H1 (cell line): ENCODE data around the gene TGM1. TPM values are rescaled to one million over a fixed set of nuclear protein-coding genes. Genes with fewer than 3 reads are reported as not detected.

ENCODE experiments used
- CTCF ChIA-PET: fragments of 300-600 bp; sonication (Branson Sonifier 250); formaldehyde crosslinking; loops from one replicate; lab custom pipeline; 2021; ENCODE audit not compliant: partially characterized antibody; lab: Charles Lee
- POLR2A ChIA-PET: fragments of 300-600 bp; sonication (Branson Sonifier 250); formaldehyde crosslinking; loops from one replicate; lab custom pipeline; 2021; ENCODE audit warnings: inconsistent platforms; ENCODE audit not compliant: partially characterized antibody; lab: Charles Lee
- DNase-seq, 2 experiments: peaks; one replicate each; pipeline versions ENCODE4 v3.0.0 to v3.0.0-alpha.2; 2010 to 2022; ENCODE audit warnings: low spot score in 2 of 2, low read depth in 1 of 2, mixed read lengths in 1 of 2
- FAIRE-seq: peaks from 2 replicates; lab custom pipeline; 2011; peaks lifted over from hg19 to GRCh38; lab: Jason Lieb, UNC
- H2AFZ ChIP-seq: 2 replicates; pipeline ENCODE4 v1.8.1; 2012; ENCODE audit warnings: low read length, inconsistent platforms
- H2AK5ac ChIP-seq: 2 replicates; pipeline ENCODE4 v1.6.1; 2013; ENCODE audit warnings: low read depth, low read length
- H2BK120ac ChIP-seq: replicated peaks from 2 replicates; pipeline ENCODE3; 2013; ENCODE audit warnings: low read depth, low read length, inconsistent platforms
- H2BK12ac ChIP-seq: 2 replicates; pipeline ENCODE4 v1.6.1; 2013; ENCODE audit warnings: low read depth, low read length
- H2BK15ac ChIP-seq: 2 replicates; pipeline ENCODE4 v1.6.1; 2013; ENCODE audit warnings: low read length
- H2BK20ac ChIP-seq: 2 replicates; pipeline ENCODE4 v1.6.1; 2013; ENCODE audit warnings: low read length
- H2BK5ac ChIP-seq: 2 replicates; pipeline ENCODE4 v1.6.1; 2013; ENCODE audit warnings: low read depth, low read length
- H3K14ac ChIP-seq: 2 replicates; pipeline ENCODE4 v1.6.1; 2013; ENCODE audit warnings: inconsistent platforms; ENCODE audit not compliant: insufficient read length
- H3K18ac ChIP-seq: 2 replicates; pipeline ENCODE4 v1.6.1; 2013; ENCODE audit warnings: low read length; ENCODE audit errors: extremely low read depth
- H3K23ac ChIP-seq: 2 replicates; pipeline ENCODE4 v1.6.1; 2013; ENCODE audit warnings: inconsistent platforms; ENCODE audit not compliant: insufficient read length
- H3K23me2 ChIP-seq: 2 replicates; pipeline ENCODE4 v1.6.1; 2013; ENCODE audit warnings: low read depth, low read length
- H3K27ac ChIP-seq: 2 replicates; pipeline ENCODE4 v1.6.1; 2011; ENCODE audit warnings: low read depth, low read length, inconsistent platforms
- H3K27me3 ChIP-seq, 4 experiments: replicated peaks in 1 of 4; 1 replicate in 1 of 4; 2 replicates in 3 of 4; pipeline versions ENCODE4 v1.6.1 to v1.8.1; 2011 to 2013; ENCODE audit warnings: low read length in 3 of 4, mild to moderate bottlenecking in 3 of 4, inconsistent platforms in 2 of 4, mixed read lengths in 2 of 4, moderate library complexity in 1 of 4; ENCODE audit not compliant: control insufficient read depth in 3 of 4, insufficient read depth in 3 of 4; ENCODE audit errors: extremely low read depth in 1 of 4
- H3K36me3 ChIP-seq, 4 experiments: 2 replicates each; pipeline versions ENCODE4 v1.6.1 to v1.8.1; 2011 to 2013; ENCODE audit warnings: mild to moderate bottlenecking in 4 of 4, low read length in 3 of 4, moderate library complexity in 2 of 4, control low read depth in 1 of 4, inconsistent platforms in 1 of 4; ENCODE audit not compliant: insufficient read depth in 4 of 4, control insufficient read depth in 2 of 4
- H3K4ac ChIP-seq: replicated peaks from 2 replicates; pipeline ENCODE3; 2013; ENCODE audit warnings: low read length, low read depth, mixed read lengths, inconsistent platforms; ENCODE audit not compliant: insufficient read length
- H3K4me1 ChIP-seq, 4 experiments: replicated peaks in 1 of 4; 1 replicate in 1 of 4; 2 replicates in 3 of 4; pipeline versions ENCODE4 v1.6.1 to v1.8.1; 2011 to 2013; ENCODE audit warnings: low read length in 3 of 4, inconsistent platforms in 2 of 4, mixed read lengths in 1 of 4; ENCODE audit not compliant: insufficient read depth in 4 of 4, control insufficient read depth in 3 of 4
- H3K4me2 ChIP-seq, 2 experiments: 2 replicates each; pipeline versions ENCODE4 v1.6.1 to v1.8.1; 2011 to 2013; ENCODE audit warnings: low read depth in 2 of 2, low read length in 2 of 2, control low read depth in 1 of 2, inconsistent platforms in 1 of 2, mild to moderate bottlenecking in 1 of 2; ENCODE audit not compliant: insufficient read depth in 1 of 2
- H3K4me3 ChIP-seq, 4 experiments: fragments of 200-600, 300-600 bp in 1 of 4; sonication (generic), shearing (Covaris generic), sonication (Bioruptor Twin) in 1 of 4; 2 replicates each; pipeline versions ENCODE4 v1.5.1 to v1.8.1; 2011 to 2016; ENCODE audit warnings: low read length in 4 of 4, low read depth in 3 of 4, control low read depth in 2 of 4, inconsistent platforms in 2 of 4, mild to moderate bottlenecking in 2 of 4, mixed read lengths in 1 of 4, moderate library complexity in 1 of 4; ENCODE audit not compliant: insufficient read depth in 2 of 4; ENCODE audit errors: extremely low read depth in 1 of 4
- H3K56ac ChIP-seq: replicated peaks from 2 replicates; pipeline ENCODE3; 2013; ENCODE audit warnings: low read depth, mild to moderate bottlenecking, mixed read lengths, low read length, inconsistent platforms; ENCODE audit not compliant: insufficient read length
- H3K79me1 ChIP-seq: 2 replicates; pipeline ENCODE4 v1.6.1; 2013; ENCODE audit warnings: low read depth, low read length, control low read depth
- H3K79me2 ChIP-seq, 2 experiments: 2 replicates each; pipeline versions ENCODE4 v1.6.1 to v1.8.1; 2012 to 2013; ENCODE audit warnings: low read length in 2 of 2, mild to moderate bottlenecking in 2 of 2, inconsistent platforms in 1 of 2; ENCODE audit not compliant: insufficient read depth in 2 of 2, control insufficient read depth in 1 of 2
- H3K9ac ChIP-seq, 4 experiments: replicated peaks in 1 of 4; 1 replicate in 1 of 4; 2 replicates in 3 of 4; pipeline versions ENCODE4 v1.6.1 to v1.8.1; 2011 to 2013; ENCODE audit warnings: low read depth in 3 of 4, low read length in 3 of 4, control low read depth in 2 of 4, mild to moderate bottlenecking in 2 of 4, moderate library complexity in 2 of 4, inconsistent platforms in 1 of 4; ENCODE audit errors: extremely low read depth in 1 of 4
- H3K9me3 ChIP-seq, 2 experiments: 2 replicates each; pipeline versions ENCODE4 v1.6.1 to v1.8.1; 2012 to 2013; ENCODE audit warnings: mild to moderate bottlenecking in 2 of 2, moderate library complexity in 2 of 2, control low read depth in 1 of 2, inconsistent platforms in 1 of 2, low read depth in 1 of 2, low read length in 1 of 2, mixed read lengths in 1 of 2; ENCODE audit not compliant: insufficient read depth in 2 of 2
- H4K20me1 ChIP-seq, 2 experiments: replicated peaks in 1 of 2; 2 replicates each; pipeline versions ENCODE3 to v1.8.1; 2011 to 2013; ENCODE audit warnings: inconsistent platforms in 2 of 2, low read length in 2 of 2, mild to moderate bottlenecking in 1 of 2; ENCODE audit not compliant: insufficient read depth in 2 of 2, control insufficient read depth in 1 of 2
- H4K5ac ChIP-seq: 2 replicates; pipeline ENCODE4 v1.6.1; 2013; ENCODE audit warnings: low read length, low read depth, mixed read lengths, inconsistent platforms; ENCODE audit not compliant: insufficient read length
- H4K8ac ChIP-seq: 2 replicates; pipeline ENCODE4 v1.8.0; 2013; ENCODE audit warnings: mild to moderate bottlenecking, moderate library complexity, low read length, inconsistent platforms; ENCODE audit not compliant: insufficient read depth; ENCODE audit errors: extremely low read depth
- H4K91ac ChIP-seq: replicated peaks from 2 replicates; pipeline ENCODE3; 2013; ENCODE audit warnings: low read length, mixed read lengths, inconsistent platforms; ENCODE audit not compliant: insufficient read length
- ATF3 ChIP-seq: IDR thresholded peaks from 2 replicates; pipeline ENCODE4 v1.6.1; 2011; ENCODE audit warnings: low read depth, mild to moderate bottlenecking, low read length; ENCODE audit not compliant: insufficient read depth
- BRCA1 ChIP-seq: IDR thresholded peaks from 2 replicates; pipeline ENCODE4 v1.6.1; 2012; ENCODE audit warnings: low read depth, low read length, improper control_type of control experiment
- CBX5 ChIP-seq: fragments of 300-800, 300-1000 bp; sonication (generic); IDR thresholded peaks from 2 replicates; pipeline ENCODE4 v1.7.1; 2016; ENCODE audit warnings: antibody characterized with exemption, low read length, low read depth
- CHD1 ChIP-seq: IDR thresholded peaks from 2 replicates; pipeline ENCODE4 v1.6.1; 2012; ENCODE audit warnings: low read depth, low read length, improper control_type of control experiment
- CHD2 ChIP-seq: IDR thresholded peaks from 2 replicates; pipeline ENCODE4 v1.6.1; 2012; ENCODE audit warnings: low read length, improper control_type of control experiment
- CREB1 ChIP-seq: IDR thresholded peaks from 2 replicates; pipeline ENCODE4 v1.6.1; 2012; ENCODE audit warnings: inconsistent platforms
- CTBP2 ChIP-seq: IDR thresholded peaks from 2 replicates; pipeline ENCODE4 v1.7.0; 2011; ENCODE audit warnings: borderline replicate concordance, mild to moderate bottlenecking, moderate library complexity, mixed read lengths, low read length; ENCODE audit not compliant: insufficient read depth, insufficient read length
- FOSL1 ChIP-seq: IDR thresholded peaks from 2 replicates; pipeline ENCODE4 v1.6.1; 2011; ENCODE audit warnings: mild to moderate bottlenecking, low read depth, low read length, moderate library complexity; ENCODE audit not compliant: insufficient read depth
- HDAC2 ChIP-seq, 2 experiments: fragments of 300-600 bp in 1 of 2; sonication (generic) in 1 of 2; IDR thresholded peaks; 2 replicates each; pipeline ENCODE4 v1.6.1; 2011 to 2012; ENCODE audit warnings: low read depth in 2 of 2, low read length in 2 of 2, mild to moderate bottlenecking in 2 of 2, moderate library complexity in 2 of 2, borderline replicate concordance in 1 of 2, inconsistent platforms in 1 of 2
- JUN ChIP-seq: IDR thresholded peaks from 2 replicates; pipeline ENCODE4 v1.6.1; 2011; ENCODE audit warnings: low read depth, mild to moderate bottlenecking, improper control_type of control experiment, low read length
- JUND ChIP-seq: IDR thresholded peaks from 2 replicates; pipeline ENCODE4 v1.6.1; 2011; ENCODE audit warnings: mild to moderate bottlenecking, improper control_type of control experiment, low read length
- POLR2A ChIP-seq, 2 experiments: IDR thresholded peaks; 1 replicate in 1 of 2; 2 replicates in 1 of 2; pipeline ENCODE4 v1.6.1; 2011; ENCODE audit warnings: low read depth in 2 of 2, low read length in 2 of 2, mild to moderate bottlenecking in 2 of 2; ENCODE audit errors: control extremely low read depth in 1 of 2
- POLR2AphosphoS5 ChIP-seq: IDR thresholded peaks from 2 replicates; pipeline ENCODE4 v1.6.1; 2011; ENCODE audit warnings: low read depth, low read length
- SUZ12 ChIP-seq: fragments of 200-600 bp; sonication (generic); IDR thresholded peaks from 2 replicates; pipeline ENCODE4 v1.6.1; 2012; ENCODE audit warnings: mild to moderate bottlenecking, inconsistent platforms, low read length, moderate library complexity, mixed read lengths
- WGBS, 2 experiments: shearing (Covaris generic) in 1 of 2; methylation state at CpG; one replicate each; pipeline versions ENCODE4 v1.1.6 to v1.1.7; 2013 to 2015; ENCODE audit warnings: low lambda C conversion rate in 2 of 2, mixed read lengths in 2 of 2, inconsistent platforms in 1 of 2, low coverage in 1 of 2, missing lambda C conversion rate in 1 of 2; ENCODE audit not compliant: insufficient replicate concordance in 2 of 2, insufficient coverage in 1 of 2, insufficient read length in 1 of 2; ENCODE audit errors: extremely low coverage in 1 of 2, missing lambda C conversion rate in 1 of 2; 5-methylcytosine and 5-hydroxymethylcytosine counted together
- polyA plus RNA-seq, 7 experiments: library from polyadenylated mRNA; depleted of rRNA in 3 of 7; stranded (reverse) in 5 of 7; unstranded in 2 of 7; fragments of >200 nt in 5 of 7; fragments of 200-250 nt in 2 of 7; gene quantifications; 1 replicate in 5 of 7; 2 replicates in 1 of 7; 4 replicates in 1 of 7; pipeline versions ENCODE4 v1.2.1 to v1.2.3, GENCODE V29; 2011 to 2013; ENCODE audit warnings: missing spikeins in 2 of 7, mixed read lengths in 2 of 7
- total RNA-seq: library from RNA; stranded (reverse); fragmentation: NEBNext Ultra II Directional; extraction: Animal tissue kit (Norgen Biotek cat#: 25700); gene quantifications from 2 replicates; pipeline ENCODE4 v1.2.1, GENCODE V29; 2021

TGM1 gene
- total and polyA plus RNA-seq, 2 of the 8 experiments (the other 6 are each of a cell fraction or from before 2014, with no cell fraction given) = 1.8 to 2.2 TPM

GRCh38 chr14:24224618-24225071, 38.3 kb downstream of the TGM1 start:
- Histone ChIP-seq H3K27ac (no peak overlapping the region), H3K14ac (no peak overlapping the region), H2BK120ac (no peak overlapping the region), H3K4me3 (no peak overlapping the region), H3K9ac (no peak overlapping the region), H3K4me1 (no peaks in the 10 kb centered on the region), H4K5ac (no peak overlapping the region), H2BK20ac (no peak overlapping the region), H3K79me1 (no peaks in the 10 kb centered on the region; the same call in 1 of the 2 replicates), H2BK12ac (no peak overlapping the region), H4K91ac (no peak overlapping the region), H3K23me2 (no peaks in the 10 kb centered on the region), H3K9me3 (no peaks in the 10 kb centered on the region), H2BK15ac (no peak overlapping the region), H3K56ac (no peak overlapping the region), H3K18ac (no peak overlapping the region), H3K4ac (no peak overlapping the region), H3K27me3 (no peaks in the 10 kb centered on the region), H3K23ac (no peak overlapping the region), H4K20me1 (peaks cover 1 to 2% of the 10 kb centered on the region in 2 experiments), H2AK5ac (no peak overlapping the region), H2AFZ (no peak overlapping the region), H4K8ac (no peak overlapping the region), H3K36me3 (peaks cover 0 to 8% (median 0%) of the 10 kb centered on the region in 4 experiments; a peak in 1 of 8 replicates), H2BK5ac (no peak overlapping the region), H3K79me2 (peaks cover 0 to 71% of the 10 kb centered on the region in 2 experiments; a peak in 2 of 4 replicates), H3K4me2 (no peak overlapping the region)
- DNase-seq (no peak), FAIRE-seq (no peak)
- 87% methylated on average over 7 of the region's 7 CpGs; no CpG with 5 or more reads in 1 of the 2 experiments for WGBS, 2 experiments
- ChIA-PET CTCF (interaction anchor here (0.8 to 1.4 kb wide), 3 partner anchors 9 to 515 kb away, joined by 3 read pairs; partner anchors contain the start of gene MDP1), POLR2A (interaction anchor here (0.7 to 2.0 kb wide), 5 partner anchors 9 to 17 kb away, joined by 3 to 7 read pairs (median 5); partner anchors contain the start of genes CHMP4A and MDP1)
- TF ChIP-seq CHD1 (no peak), CHD2 (no peak), CTBP2 (no peak), SUZ12 (no peak), CBX5 (no peak), ATF3 (no peak), JUN (no peak), HDAC2 (IDR thresholded peaks at IDR 0.05; ENCODE audit: borderline replicate concordance in 1 of 2, low read depth in 2 of 2, low read length in 2 of 2) (no peak), BRCA1 (no peak), POLR2A (IDR thresholded peaks at IDR 0.05; ENCODE audit: control extremely low read depth in 1 of 2, low read depth in 2 of 2, low read length in 2 of 2) (no peak), JUND (no peak), CREB1 (no peak), FOSL1 (no peak), POLR2AphosphoS5 (no peak)
